Measurements from ENCODE around the gene EMC9.

EMC9 gene

DNA sequence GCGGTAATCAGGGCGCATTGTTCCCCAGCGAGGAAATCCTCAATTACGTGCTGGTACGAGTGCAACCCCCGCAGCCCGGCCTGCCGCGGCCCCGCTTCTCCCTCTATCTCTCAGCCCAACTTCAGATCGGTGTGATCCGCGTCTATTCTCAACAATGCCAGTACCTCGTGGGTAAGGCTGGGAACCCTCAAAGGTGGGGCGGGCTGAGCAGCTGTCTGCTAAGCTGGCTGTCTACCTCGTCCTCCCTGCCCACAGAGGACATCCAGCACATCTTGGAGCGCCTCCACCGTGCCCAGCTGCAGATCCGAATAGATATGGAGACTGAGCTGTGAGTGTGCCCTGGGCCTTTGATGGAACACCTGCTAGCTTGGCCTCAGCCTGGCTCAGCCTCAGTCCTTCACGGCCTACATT, 31.5 kb upstream of the EMC9 start:
- H3K36me3 ChIP-seq (ENCODE audit: insufficient read depth, low read length) = peaks cover 23% of the 10 kb centered on the region
- H3K27ac ChIP-seq (ENCODE audit: low read depth, low read length) = no peak overlapping the region
- WGBS = 94% methylated on average over 20 of the region's 20 CpGs
- H3K4me1 ChIP-seq (ENCODE audit: insufficient read depth, low read length) = no peaks in the 10 kb centered on the region
- H3K9me3 ChIP-seq (ENCODE audit: insufficient read depth, low read depth, low read length) = no peaks in the 10 kb centered on the region
- no peak overlapping the region for H3K9ac ChIP-seq (ENCODE audit: low read depth, low read length)
- no peaks in the 10 kb centered on the region for H3K27me3 ChIP-seq (ENCODE audit: insufficient read depth, low read length)
- H3K4me3 ChIP-seq (ENCODE audit: low read length) = peak overlapping the region; percentile 70

DNA sequence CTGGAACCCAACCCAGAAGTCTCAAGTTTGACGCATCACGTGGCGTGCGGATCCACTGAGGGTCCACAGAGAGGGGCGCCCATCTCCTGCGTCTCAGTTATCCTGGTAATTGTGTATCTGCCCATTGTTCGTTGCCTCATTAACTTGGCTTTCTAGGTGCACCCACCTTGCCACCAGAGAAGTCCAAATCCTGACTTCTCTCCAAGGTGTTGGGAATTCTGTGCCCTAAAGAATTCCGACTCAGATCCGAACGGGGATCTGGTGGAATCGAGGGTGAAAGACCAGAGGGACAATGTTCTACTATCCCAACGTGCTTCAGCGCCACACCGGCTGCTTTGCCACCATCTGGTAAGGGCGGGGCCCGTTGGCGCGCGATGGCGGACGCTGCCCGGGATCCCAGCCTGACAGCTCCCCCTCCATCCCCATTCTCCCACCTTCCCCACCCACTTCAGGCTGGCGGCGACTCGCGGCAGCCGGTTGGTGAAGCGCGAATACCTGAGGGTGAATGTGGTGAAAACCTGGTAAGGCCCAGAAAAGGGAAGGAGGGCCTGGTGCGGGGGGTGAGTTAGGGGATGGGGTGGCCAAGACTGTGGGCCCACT, 31.0 kb upstream of the EMC9 start:
- H3K27me3 ChIP-seq (ENCODE audit: insufficient read depth, low read length) = no peaks in the 10 kb centered on the region
- peak overlapping the region; percentile 70 for H3K4me3 ChIP-seq (ENCODE audit: low read length)
- H3K36me3 ChIP-seq (ENCODE audit: insufficient read depth, low read length) = peaks cover 18% of the 10 kb centered on the region
- H3K4me1 ChIP-seq (ENCODE audit: insufficient read depth, low read length) = no peaks in the 10 kb centered on the region
- no peaks in the 10 kb centered on the region for H3K9me3 ChIP-seq (ENCODE audit: insufficient read depth, low read depth, low read length)
- H3K27ac ChIP-seq (ENCODE audit: low read depth, low read length) = no peak overlapping the region
- 81% methylated on average over 30 of the region's 30 CpGs for WGBS
- H3K9ac ChIP-seq (ENCODE audit: low read depth, low read length) = no peak overlapping the region; the same call in 1 of the 2 replicates

DNA sequence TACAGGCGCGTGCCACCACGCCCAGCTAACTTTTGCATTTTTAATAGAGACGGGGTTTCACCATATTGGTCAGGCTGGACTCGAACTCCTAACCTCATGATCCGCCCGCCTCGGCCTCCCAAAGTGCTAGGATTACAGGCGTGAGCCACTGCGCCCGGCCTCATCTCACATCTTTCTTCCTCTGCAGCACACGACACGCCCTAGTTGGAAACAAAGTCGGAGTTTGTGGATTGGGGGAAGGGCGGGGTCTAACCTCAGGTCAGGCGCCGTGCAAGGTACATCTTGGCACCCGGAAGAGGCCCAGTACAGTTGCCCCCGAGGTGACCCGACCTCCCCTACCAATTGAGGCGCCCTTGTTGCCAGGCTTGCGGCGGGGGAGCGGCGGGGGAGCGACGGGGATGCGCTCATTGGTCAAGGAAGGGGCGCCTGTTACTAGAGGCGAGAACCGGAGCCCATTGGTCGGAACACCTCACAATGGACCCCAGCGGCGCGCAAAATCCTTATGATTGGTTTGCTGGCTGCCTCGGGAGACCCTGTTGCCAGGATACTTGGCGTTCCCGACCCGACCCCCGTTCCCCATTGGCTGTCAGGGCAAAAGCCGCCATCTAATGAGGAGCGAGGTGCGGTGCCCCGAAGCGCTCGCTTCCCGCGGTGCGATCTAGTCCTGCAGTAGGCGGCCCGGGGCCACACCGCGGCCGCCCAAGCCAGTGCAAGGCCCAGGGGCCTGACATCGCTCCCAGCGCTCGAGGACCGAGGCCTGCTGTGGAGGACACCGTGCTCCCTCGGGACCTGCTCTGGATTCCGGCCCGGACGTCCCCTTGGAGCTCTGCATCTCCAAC, 30.2 kb upstream of the EMC9 start, which contains the start of gene REC8:
Gene REC8 (plus strand): TSS at position 659 of the 839 bp plus-strand sequence. CDS start 473 bp downstream, outside the sequence.
- no peaks in the 10 kb centered on the region for H3K27me3 ChIP-seq (ENCODE audit: insufficient read depth, low read length)
- 12% methylated on average over 63 of the region's 63 CpGs for WGBS
- no peaks in the 10 kb centered on the region for H3K4me1 ChIP-seq (ENCODE audit: insufficient read depth, low read length)
- H3K9ac ChIP-seq (ENCODE audit: low read depth, low read length) = no peak within 1 kb of the TSS; the same call in 1 of the 2 replicates
- peaks cover 13% of the 10 kb centered on the region for H3K36me3 ChIP-seq (ENCODE audit: insufficient read depth, low read length)
- peak within 1 kb of the TSS; percentile 70 for H3K4me3 ChIP-seq (ENCODE audit: low read length)
- H3K9me3 ChIP-seq (ENCODE audit: insufficient read depth, low read depth, low read length) = no peaks in the 10 kb centered on the region
- no peak within 1 kb of the TSS; the same call in 1 of the 2 replicates for H3K27ac ChIP-seq (ENCODE audit: low read depth, low read length)

DNA sequence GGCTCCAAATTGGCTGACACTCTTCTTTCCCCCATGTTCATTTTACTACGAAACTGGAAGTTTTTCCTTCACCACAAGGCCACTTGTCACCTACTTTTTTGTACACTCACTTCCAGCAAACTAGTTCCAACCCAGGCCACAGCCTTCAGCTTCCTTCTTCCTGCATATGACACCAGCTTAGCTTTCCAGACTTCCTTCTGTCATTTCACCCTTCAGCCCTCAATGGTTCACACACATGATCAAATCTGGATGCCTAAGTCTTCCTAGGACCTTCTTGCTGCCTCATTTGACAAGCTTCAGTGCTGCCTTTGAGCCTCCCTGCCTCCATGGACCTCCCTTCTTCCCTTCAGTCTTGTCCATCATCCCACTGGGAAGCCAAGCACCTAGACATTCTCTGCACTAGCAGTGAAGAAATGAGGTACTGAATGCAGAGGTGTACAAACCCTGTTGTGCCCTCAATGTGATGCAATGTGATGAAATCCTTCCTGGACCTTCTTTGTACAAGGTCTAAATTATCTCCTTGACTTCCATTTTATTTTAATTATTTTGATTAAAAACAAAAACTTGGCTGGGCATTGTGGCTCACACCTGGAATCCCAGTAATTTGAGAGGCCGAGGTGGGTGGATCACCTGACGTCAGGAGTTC, 26.2 kb upstream of the EMC9 start:
- H3K9ac ChIP-seq (ENCODE audit: low read depth, low read length) = no peak overlapping the region
- no peak overlapping the region for H3K27ac ChIP-seq (ENCODE audit: low read depth, low read length)
- no peaks in the 10 kb centered on the region for H3K9me3 ChIP-seq (ENCODE audit: insufficient read depth, low read depth, low read length)
- WGBS = 91% methylated on average over 3 of the region's 3 CpGs
- H3K36me3 ChIP-seq (ENCODE audit: insufficient read depth, low read length) = peaks cover 35% of the 10 kb centered on the region
- H3K27me3 ChIP-seq (ENCODE audit: insufficient read depth, low read length) = no peaks in the 10 kb centered on the region
- H3K4me1 ChIP-seq (ENCODE audit: insufficient read depth, low read length) = no peaks in the 10 kb centered on the region
- H3K4me3 ChIP-seq (ENCODE audit: low read length) = no peak overlapping the region

DNA sequence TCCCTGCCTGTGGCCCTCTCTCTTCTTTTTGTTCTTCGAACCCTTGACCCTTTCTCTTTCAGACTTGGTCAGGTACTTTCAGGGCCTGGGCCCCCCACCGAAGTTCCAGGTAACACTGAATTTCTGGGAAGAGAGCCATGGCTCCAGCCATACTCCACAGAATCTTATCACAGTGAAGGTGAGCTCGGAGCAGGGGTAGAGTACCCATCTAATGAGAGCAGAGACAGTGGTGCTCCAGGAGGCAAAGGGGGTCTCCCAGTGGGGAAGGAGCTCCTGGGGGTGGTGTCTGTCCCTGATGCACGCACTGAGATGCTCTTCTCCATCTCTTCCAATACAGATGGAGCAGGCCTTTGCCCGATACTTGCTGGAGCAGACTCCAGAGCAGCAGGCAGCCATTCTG, 24.4 kb upstream of the EMC9 start:
- Histone ChIP-seq H3K9me3 (ENCODE audit: insufficient read depth, low read depth, low read length) (no peaks in the 10 kb centered on the region), H3K27me3 (ENCODE audit: insufficient read depth, low read length) (no peaks in the 10 kb centered on the region), H3K4me3 (ENCODE audit: low read length) (no peak overlapping the region), H3K9ac (ENCODE audit: low read depth, low read length) (no peak overlapping the region), H3K36me3 (ENCODE audit: insufficient read depth, low read length) (peaks cover 35% of the 10 kb centered on the region), H3K4me1 (ENCODE audit: insufficient read depth, low read length) (peaks cover 3% of the 10 kb centered on the region; the same call in 1 of the 2 replicates), H3K27ac (ENCODE audit: low read depth, low read length) (no peak overlapping the region)
- WGBS = 93% methylated on average over 5 of the region's 5 CpGs

DNA sequence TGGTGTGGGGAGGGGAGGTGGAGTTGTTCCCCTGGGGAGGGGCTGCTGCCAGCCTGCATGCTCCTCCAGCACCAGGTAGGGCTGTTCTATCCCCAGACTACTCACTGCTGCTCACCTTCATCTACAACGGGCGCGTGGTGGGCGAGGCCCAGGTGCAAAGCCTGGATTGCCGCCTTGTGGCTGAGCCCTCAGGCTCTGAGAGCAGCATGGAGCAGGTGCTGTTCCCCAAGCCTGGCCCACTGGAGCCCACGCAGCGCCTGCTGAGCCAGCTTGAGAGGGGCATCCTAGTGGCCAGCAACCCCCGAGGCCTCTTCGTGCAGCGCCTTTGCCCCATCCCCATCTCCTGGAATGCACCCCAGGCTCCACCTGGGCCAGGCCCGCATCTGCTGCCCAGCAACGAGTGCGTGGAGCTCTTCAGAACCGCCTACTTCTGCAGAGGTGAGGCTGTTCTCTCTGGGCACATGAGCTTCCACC, 23.2 kb upstream of the EMC9 start:
- Histone ChIP-seq H3K36me3 (ENCODE audit: insufficient read depth, low read length) (peaks cover 48% of the 10 kb centered on the region), H3K9me3 (ENCODE audit: insufficient read depth, low read depth, low read length) (no peaks in the 10 kb centered on the region), H3K4me3 (ENCODE audit: low read length) (no peak overlapping the region), H3K4me1 (ENCODE audit: insufficient read depth, low read length) (peaks cover 3% of the 10 kb centered on the region; the same call in 1 of the 2 replicates), H3K27ac (ENCODE audit: low read depth, low read length) (no peak overlapping the region), H3K9ac (ENCODE audit: low read depth, low read length) (no peak overlapping the region), H3K27me3 (ENCODE audit: insufficient read depth, low read length) (no peaks in the 10 kb centered on the region)
- WGBS = 94% methylated on average over 14 of the region's 14 CpGs

DNA sequence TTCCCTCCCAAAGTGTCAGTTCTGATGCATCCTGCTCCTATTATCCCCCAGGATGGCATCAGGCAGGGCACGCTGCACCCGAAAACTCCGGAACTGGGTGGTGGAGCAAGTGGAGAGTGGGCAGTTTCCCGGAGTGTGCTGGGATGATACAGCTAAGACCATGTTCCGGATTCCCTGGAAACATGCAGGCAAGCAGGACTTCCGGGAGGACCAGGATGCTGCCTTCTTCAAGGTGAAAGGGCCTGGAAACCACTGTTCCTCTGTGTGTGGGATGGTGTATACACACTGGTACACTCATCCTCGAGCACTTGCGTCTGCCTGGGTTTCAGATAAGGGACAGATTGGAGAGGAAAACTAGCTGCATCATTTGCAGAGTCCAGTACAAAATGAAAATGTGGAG, 20.7 kb upstream of the EMC9 start:
- Histone ChIP-seq H3K4me3 (ENCODE audit: low read length) (0 out of 2 replicates have a peak overlapping the region, but pooled peaks have one; percentile 58), H3K9ac (ENCODE audit: low read depth, low read length) (no peak overlapping the region), H3K27ac (ENCODE audit: low read depth, low read length) (no peak overlapping the region), H3K4me1 (ENCODE audit: insufficient read depth, low read length) (peaks cover 3% of the 10 kb centered on the region; the same call in 1 of the 2 replicates), H3K36me3 (ENCODE audit: insufficient read depth, low read length) (peaks cover 66% of the 10 kb centered on the region), H3K9me3 (ENCODE audit: insufficient read depth, low read depth, low read length) (no peaks in the 10 kb centered on the region), H3K27me3 (ENCODE audit: insufficient read depth, low read length) (no peaks in the 10 kb centered on the region)
- 95% methylated on average over 8 of the region's 8 CpGs for WGBS

DNA sequence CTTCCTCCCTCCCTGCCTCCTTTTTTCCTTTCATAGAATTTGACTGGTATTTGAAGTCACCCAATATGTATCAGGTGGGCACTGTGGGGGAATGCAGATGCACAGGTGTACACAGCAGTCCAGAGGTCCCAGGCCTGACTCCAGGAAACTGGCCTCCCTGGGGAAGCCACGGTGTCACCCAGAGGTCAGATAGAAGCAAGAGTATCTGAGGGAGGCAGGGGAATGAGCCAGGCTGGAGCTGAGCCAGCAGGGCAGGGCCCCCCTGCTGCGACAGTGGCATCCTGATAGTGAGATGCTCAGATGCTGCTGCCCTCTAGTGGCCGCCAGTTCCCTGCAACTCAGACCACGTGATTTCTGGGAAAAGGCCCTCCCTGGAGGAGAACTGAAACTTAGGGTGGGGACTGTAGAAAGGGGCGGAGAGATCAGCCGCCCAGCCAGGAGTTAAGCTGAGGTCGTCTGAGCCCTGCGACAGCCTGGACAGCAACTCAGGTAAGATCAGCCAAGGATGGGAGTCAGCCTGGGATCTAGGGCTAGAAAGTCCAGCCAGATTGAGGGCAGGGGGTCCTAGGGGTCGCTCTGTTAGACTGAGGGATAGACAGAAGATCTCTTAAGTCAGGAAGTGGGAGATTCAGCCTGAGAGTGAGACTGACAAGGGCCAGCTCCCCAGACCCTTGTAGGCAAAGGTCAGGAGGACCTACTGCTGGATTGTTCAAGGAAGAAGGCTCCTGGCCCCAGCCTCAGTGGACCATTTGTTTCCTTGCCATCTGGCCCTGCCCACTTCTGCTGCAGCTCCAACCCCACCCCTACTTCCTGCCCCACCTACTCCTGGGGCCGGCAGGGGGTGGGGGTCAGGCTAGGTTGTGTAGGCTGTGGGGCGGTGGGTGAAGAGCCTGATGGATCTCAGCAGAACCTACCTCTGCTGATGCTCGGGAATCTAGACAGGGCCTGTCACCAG, 19.7 kb upstream of the EMC9 start, which contains the start of gene IRF9:
Gene IRF9 (plus strand): TSS at position 416 of the 955 bp plus-strand sequence. CDS start 880 bp downstream, outside the sequence.
- WGBS = 21% methylated on average over 12 of the region's 12 CpGs
- Histone ChIP-seq H3K36me3 (ENCODE audit: insufficient read depth, low read length) (peaks cover 70% of the 10 kb centered on the region), H3K4me1 (ENCODE audit: insufficient read depth, low read length) (peaks cover 3% of the 10 kb centered on the region; the same call in 1 of the 2 replicates), H3K9me3 (ENCODE audit: insufficient read depth, low read depth, low read length) (no peaks in the 10 kb centered on the region), H3K27ac (ENCODE audit: low read depth, low read length) (peak within 1 kb of the TSS; percentile 19; the same call in 1 of the 2 replicates), H3K4me3 (ENCODE audit: low read length) (peak within 1 kb of the TSS; percentile 58), H3K9ac (ENCODE audit: low read depth, low read length) (peak within 1 kb of the TSS; percentile 62; the same call in 1 of the 2 replicates), H3K27me3 (ENCODE audit: insufficient read depth, low read length) (no peaks in the 10 kb centered on the region)

DNA sequence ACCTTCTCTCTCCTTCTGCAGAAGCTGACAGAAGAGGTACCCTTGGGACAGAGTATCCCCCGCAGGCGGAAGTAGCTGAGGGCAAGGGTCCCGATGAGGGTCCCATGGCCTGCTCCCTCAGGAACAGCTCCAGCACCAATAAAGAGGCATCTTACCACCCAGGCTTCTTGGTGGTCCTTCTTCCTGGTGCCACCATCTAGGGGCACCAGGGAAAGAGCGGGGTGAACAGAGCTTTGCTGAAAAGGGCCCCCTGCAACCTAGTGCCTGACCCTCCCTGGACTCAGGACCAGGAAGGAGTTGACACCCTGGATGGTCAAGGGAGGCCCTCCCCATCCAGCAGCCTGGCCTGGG, 19.1 kb upstream of the EMC9 start:
- Histone ChIP-seq H3K27ac (ENCODE audit: low read depth, low read length) (no peak overlapping the region; the same call in 1 of the 2 replicates), H3K9me3 (ENCODE audit: insufficient read depth, low read depth, low read length) (no peaks in the 10 kb centered on the region), H3K36me3 (ENCODE audit: insufficient read depth, low read length) (peaks cover 70% of the 10 kb centered on the region), H3K9ac (ENCODE audit: low read depth, low read length) (no peak overlapping the region), H3K4me1 (ENCODE audit: insufficient read depth, low read length) (peaks cover 3% of the 10 kb centered on the region; the same call in 1 of the 2 replicates), H3K4me3 (ENCODE audit: low read length) (no peak overlapping the region), H3K27me3 (ENCODE audit: insufficient read depth, low read length) (no peaks in the 10 kb centered on the region)
- WGBS = 93% methylated on average over 4 of the region's 4 CpGs

All from HUES64 (cell line).